Stimulated activated CD8-positive, alpha-beta memory T cell treated with anti-CD3 and anti-CD28 coated beads, Interleukin-4, amount 100 ng/mL, for 24 hours (primary cell): Measurements from ENCODE around the gene TBCCD1.
"Not testable (repeated sequence)": the region's sequence is repeated elsewhere in the genome, so short reads cannot be mapped to it uniquely, and the experiment has no call there.

Experiments
- DNase-seq: peaks from one replicate; pipeline ENCODE4 v3.0.0-alpha.2; 2020; ENCODE audit warnings: low read depth

The TBCCD1 gene

DNA sequence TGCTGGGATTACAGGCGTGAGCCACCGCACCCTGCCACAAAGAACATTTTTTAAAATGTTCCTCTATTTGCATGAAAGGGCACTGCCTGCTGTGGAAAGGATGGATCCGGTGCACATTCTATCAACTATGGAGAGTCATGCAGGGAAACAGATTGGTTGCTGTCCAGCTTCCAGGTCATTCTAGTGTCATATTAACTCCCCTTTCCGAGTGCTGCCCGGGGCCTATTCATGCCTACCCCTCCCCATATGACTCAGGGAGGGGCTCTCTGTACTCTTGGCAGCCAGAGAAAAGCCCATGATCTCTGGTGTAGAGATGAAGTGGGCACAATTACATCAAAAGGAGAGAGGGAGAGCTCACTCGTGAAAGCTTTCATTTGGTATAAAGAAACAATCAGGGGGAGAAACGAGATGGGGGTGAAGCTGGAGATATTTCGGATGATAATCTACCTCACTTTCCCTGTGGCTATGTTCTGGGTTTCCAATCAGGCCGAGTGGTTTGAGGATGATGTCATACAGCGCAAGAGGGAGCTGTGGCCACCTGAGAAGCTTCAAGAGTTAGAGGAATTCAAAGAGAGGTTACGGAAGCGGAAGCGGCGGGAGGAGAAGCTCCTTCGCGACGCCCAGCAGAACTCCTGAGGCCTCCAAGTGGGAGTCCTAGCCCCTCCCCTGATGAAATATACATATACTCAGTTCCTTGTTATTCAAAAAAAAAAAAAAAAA lies 29.6 kb upstream of the TBCCD1 start:
- no peak for DNase-seq

- no peak for DNase-seq
Observed at GRCh38 chr3:186594591-186595113, 27.5 kb upstream of the TBCCD1 start.

DNA sequence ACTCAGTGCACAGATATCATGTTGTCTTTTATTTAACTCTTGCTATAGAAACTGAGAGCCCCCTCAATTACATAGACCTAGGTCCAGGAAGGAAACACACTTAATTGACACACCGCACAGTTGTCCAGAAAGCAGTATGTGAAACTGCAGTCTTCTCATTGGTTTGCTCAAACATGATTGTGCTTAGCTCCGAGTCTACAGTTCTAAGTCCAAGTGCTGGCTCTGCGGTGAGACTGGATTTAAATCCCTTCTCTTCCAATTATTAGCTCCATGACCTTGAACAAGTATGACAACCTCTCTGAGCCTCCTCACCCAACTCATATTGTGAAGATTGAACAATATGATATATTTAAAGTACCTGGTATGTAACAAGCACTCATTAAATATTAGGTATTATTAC lies 26.7 kb upstream of the TBCCD1 start:
- no peak for DNase-seq

- no peak for DNase-seq
Observed at GRCh38 chr3:186592682-186593081, 25.5 kb upstream of the TBCCD1 start.

- no peak for DNase-seq
Observed at GRCh38 chr3:186590580-186591295, 23.6 kb upstream of the TBCCD1 start.

GRCh38 chr3:186589856-186590579 lies 22.9 kb upstream of the TBCCD1 start:
- DNase-seq: no peak

- no peak for DNase-seq
Observed at GRCh38 chr3:186589121-186589520, 22.0 kb upstream of the TBCCD1 start.

GRCh38 chr3:186588632-186589031 lies 21.5 kb upstream of the TBCCD1 start:
- DNase-seq: no peak

- DNase-seq: no peak
Observed at GRCh38 chr3:186587183-186587582, 20.0 kb upstream of the TBCCD1 start.

DNA sequence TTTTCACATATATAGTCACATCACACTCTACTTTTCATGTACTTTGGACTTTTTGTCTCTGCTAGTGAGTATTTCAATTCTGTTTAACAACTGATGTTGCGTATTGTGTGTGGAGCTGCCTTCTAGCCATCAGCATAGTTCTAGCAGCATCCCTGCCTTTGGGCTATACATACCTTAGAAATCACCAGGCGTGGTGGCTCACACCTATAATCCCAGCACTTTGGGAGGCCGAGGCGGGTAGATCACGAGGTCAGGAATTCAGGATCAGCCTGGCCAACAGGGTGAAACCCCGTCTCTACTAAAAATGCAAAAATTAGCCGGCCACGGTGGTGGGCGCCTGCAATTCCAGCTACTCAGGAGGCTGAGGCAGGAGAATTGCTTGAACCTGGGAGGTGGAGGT lies 19.1 kb upstream of the TBCCD1 start:
- DNase-seq: not testable (repeated sequence)

GRCh38 chr3:186583831-186584230 lies 16.7 kb upstream of the TBCCD1 start:
- DNase-seq: no peak

- no peak for DNase-seq
Observed at GRCh38 chr3:186582541-186582940, 15.4 kb upstream of the TBCCD1 start.

- DNase-seq: no peak
Observed at GRCh38 chr3:186580785-186581184, 13.6 kb upstream of the TBCCD1 start.

GRCh38 chr3:186577521-186577920 lies 10.4 kb upstream of the TBCCD1 start:
- DNase-seq: no peak

- no peak for DNase-seq
Observed at GRCh38 chr3:186571644-186572013, 4.5 kb upstream of the TBCCD1 start.

- DNase-seq: no peak
Observed at GRCh38 chr3:186570941-186571643, 4.0 kb upstream of the TBCCD1 start.

DNA sequence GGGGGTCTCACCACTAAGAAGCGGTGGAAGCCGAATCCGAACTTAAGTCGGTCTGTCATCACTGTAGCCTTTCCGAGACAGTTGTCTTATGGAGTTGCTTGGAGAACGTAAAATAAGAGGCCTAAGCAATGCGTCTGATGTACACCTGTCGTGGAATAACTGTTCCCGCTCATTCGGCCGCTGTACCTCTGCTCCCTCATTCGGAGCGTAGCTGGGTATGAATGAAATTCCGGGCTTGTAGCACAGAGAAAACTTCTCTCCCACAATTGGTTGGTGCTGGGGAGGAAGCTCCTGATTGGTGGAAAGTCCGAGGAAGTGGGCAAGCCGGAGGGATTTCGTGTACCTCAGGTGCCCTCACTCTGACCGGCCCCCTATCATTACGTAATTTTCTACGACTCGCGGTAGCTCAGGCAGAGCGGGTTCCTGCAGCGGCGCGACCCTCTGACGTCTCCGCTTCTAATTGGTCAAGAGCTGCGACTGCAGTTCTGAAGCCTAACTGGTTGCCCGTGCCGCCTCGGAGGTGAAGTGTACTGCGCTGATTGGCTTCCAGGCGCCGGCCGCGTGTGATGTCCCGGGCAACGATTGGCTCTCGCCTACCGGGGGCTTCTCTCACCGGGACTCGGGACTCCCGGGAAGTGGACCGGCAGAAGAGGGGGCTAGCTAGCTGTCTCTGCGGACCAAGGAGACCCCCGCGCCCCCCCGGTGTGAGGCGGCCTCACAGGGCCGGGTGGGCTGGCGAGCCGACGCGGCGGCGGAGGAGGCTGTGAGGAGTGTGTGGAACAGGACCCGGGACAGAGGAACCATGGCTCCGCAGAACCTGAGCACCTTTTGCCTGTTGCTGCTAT lies 3.2 kb upstream of the TBCCD1 start, which contains the start of gene DNAJB11:
DNAJB11 (plus strand) TSS at position 625 of the 845 bp plus-strand sequence; CDS start at position 803, 178 bp downstream.
- DNase-seq: peak; percentile 97

GRCh38 chr3:186569779-186570095 lies 2.6 kb upstream of the TBCCD1 start:
- DNase-seq: no peak

- not testable (repeated sequence) for DNase-seq
Observed at GRCh38 chr3:186569361-186569760, 2.2 kb upstream of the TBCCD1 start.

- no peak for DNase-seq
Observed at GRCh38 chr3:186566772-186567071, 417 bp downstream of the TBCCD1 start.

- DNase-seq: no peak
Observed at GRCh38 chr3:186564586-186564985, 2.6 kb downstream of the TBCCD1 start.
